ENCODE results near the gene ITPK1.

DNA sequence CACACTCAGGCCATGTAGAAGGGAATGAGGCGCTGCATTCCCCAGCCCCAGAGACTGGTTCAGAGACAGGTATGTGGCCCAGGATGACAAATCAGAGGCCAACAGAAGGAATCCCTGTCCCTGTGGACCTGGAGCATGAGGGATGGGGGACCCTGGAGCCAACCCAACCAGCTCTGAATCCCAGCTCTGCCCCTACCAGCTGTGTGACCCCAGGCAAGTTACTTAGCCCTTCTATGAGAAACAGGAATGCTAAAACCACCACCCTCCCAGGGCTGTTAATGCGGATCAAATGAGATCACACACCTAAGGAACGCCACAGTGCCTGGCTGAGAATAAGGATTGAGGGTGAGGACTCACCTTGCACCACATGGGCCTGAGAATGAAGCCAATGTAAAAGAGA is 15.6 kb downstream of the ITPK1 start:
- no peak for TF ChIP-seq EZH2 (IDR thresholded peaks at IDR 0.05; ENCODE audit: borderline replicate concordance, low read depth, low read length, poor library complexity, severe bottlenecking)
- TF ChIP-seq, protein P1, sequence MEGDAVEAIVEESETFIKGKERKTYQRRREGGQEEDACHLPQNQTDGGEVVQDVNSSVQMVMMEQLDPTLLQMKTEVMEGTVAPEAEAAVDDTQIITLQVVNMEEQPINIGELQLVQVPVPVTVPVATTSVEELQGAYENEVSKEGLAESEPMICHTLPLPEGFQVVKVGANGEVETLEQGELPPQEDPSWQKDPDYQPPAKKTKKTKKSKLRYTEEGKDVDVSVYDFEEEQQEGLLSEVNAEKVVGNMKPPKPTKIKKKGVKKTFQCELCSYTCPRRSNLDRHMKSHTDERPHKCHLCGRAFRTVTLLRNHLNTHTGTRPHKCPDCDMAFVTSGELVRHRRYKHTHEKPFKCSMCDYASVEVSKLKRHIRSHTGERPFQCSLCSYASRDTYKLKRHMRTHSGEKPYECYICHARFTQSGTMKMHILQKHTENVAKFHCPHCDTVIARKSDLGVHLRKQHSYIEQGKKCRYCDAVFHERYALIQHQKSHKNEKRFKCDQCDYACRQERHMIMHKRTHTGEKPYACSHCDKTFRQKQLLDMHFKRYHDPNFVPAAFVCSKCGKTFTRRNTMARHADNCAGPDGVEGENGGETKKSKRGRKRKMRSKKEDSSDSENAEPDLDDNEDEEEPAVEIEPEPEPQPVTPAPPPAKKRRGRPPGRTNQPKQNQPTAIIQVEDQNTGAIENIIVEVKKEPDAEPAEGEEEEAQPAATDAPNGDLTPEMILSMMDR (conservative IDR thresholded peaks at IDR 0.05; ENCODE audit: low read depth, low read length) = no peak

Measured in A673 (cell line).